Hematopoietic multipotent progenitor cell treated with erythropoietin and hydrocortisone succinate and interleukin-3 and kit ligand, for 15 days (in vitro differentiated cells): ENCODE data around the gene HIVEP3.

Source experiments
- DNase-seq: peaks from one replicate; pipeline ENCODE4 v3.0.0-alpha.2; 2015; ENCODE audit warnings: low spot score

The HIVEP3 gene

DNA sequence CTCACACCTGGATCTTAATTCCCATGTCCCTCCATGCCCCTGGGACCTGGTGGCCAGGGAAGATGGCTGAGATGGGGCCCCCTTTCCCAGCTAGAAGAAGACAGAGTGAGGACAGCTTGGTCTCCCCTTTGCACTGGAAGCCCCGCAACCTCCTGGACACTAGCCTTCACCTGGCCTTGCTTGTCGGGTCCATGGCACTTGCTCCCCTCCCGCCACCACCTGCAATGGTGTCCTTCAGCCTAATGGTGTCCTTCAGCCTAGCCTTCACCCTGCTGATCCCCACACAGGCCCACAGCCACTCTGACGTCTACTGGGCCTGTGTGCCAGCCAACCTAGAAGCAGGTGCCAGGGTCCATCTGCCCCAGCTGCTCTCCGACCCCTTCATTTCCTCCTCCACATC lies 388.3 kb downstream of the HIVEP3 start:
- DNase-seq = no peak

DNA sequence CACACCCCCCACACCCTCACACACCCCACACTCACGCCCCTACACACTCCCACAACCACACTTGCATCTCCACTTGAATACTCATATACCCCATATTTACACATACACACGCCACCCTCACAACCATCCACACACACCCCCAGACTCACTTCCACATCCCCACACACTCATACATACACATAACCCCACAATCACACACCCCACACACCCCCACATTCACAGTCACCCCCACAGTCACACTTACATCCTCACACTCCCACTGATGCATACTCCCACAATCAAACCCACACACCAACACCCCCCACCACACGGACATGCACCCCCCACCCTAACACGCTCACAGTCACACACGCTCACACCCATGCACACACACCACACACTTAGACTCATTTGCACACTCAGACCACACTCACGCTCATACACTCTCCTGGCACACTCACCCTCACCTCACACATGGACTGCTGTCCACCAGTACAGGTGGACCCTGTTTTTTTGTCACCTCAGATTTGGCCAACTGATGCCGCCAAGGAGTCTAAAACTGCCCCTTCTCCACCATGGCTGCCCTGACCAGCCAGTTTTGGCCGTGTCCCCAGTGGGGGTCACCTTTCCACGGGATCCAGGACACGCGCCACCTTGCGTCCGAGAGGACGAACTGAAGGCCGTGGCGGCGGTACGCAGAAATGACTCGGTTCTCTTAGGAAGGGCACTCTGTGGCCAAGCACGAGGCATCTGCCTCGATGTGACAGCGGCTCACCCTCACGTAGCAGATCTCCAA lies 388.9 kb downstream of the HIVEP3 start:
- no peak for DNase-seq

DNA sequence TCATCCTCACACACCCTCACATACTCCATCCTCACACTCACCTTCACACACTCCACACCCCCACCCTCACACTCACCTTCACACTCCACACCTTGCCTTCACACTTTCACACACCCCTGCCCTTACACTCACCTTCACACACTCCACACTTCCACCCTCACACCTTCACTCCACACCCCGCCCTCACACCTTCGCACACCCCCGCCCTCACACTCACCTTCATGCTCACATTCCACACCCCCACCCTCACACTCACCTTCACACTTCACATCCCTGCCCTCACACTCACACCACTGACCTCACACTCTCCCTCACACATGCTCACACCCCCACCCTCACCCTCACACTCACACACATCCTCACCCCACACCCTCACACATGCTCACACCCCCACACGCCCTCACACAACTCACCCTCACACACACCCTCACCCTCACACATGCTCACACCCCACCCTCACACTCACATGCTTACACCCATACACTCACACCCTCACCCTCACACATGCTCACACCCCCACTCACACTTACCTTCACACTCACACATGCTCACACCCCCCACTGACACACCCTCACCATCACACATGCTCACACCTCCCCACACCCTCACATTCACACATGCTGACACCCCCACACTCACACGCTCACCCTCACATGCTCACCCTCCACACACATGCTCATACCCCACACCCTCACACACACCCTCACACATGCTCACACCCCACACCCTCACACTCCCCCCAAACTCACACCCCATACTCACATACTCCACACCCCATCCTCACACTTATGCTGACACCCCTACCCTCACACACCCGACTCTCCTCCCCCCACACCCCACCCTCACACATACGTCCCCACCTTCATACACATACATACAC lies 389.8 kb downstream of the HIVEP3 start:
- DNase-seq = no peak

DNA sequence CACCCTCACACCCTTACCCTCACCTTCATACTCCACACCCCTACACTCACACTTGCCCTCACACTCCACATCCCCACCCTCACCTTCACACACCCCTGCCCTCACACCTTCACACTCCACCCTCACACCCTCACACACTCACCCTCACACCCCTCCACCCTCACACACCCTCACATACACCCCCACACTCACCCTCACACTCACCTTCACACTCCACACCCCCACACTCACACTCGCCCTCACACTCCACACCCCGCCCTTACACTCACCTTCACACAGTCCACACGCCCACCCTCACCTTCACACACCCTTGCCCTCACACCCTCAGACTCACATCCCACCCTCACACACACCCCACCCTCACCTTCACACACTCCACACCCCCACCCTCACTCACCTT lies 390.6 kb downstream of the HIVEP3 start:
- no peak for DNase-seq

DNA sequence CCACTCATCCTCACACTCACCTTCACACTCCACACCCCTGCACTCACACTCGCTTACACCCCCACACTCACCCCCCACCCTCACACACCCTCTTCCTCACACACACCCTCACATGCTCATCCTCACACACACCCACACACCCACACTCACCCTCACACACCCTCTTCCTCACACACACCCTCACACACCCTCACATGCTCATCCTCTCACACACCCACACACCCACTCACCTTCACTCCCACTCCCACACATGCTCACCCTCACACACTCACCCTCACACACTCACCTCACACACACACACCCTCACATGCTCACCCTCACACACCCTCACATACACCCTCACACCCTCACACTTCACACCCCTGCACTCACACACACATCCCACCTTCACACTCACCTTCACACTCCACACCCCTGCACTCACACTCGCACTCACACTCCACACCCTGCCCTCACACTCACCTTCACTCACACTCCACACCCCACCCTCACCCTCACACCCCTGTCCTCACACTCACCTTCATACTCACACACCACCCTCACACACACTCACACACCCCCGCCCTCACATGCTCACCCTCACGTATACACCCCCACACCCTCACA lies 391.7 kb downstream of the HIVEP3 start:
- DNase-seq = no peak

DNA sequence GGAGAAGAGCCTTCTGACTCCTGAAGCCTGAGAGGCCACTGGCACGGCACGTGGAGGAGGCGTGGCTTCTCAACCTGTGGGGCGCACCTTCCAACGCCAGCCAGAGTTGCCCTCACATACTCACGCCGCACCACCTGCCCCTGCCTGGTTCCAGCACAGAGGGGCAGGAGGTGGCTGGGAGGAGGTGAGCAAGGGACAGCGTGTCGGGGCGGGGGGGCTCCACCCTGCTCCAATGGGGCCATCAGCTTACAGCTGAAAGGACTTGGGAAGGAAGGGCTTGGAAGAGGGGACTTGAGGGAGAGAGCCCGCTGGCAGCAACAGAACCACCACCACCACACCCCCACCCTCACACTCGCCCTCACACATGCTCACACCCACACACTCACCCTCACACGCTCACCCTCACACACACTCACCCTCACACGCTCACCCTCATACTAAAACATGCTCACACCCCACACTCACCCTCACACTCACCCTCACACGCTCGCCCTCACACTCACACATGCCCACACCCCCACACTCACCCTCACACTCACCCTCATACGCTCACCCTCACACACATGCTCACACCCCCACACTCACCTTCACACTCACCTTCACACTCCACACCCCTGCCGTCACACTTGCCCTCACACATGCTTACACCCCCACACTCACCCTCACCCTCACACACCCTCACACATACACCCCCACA lies 392.7 kb downstream of the HIVEP3 start:
- no peak for DNase-seq

DNA sequence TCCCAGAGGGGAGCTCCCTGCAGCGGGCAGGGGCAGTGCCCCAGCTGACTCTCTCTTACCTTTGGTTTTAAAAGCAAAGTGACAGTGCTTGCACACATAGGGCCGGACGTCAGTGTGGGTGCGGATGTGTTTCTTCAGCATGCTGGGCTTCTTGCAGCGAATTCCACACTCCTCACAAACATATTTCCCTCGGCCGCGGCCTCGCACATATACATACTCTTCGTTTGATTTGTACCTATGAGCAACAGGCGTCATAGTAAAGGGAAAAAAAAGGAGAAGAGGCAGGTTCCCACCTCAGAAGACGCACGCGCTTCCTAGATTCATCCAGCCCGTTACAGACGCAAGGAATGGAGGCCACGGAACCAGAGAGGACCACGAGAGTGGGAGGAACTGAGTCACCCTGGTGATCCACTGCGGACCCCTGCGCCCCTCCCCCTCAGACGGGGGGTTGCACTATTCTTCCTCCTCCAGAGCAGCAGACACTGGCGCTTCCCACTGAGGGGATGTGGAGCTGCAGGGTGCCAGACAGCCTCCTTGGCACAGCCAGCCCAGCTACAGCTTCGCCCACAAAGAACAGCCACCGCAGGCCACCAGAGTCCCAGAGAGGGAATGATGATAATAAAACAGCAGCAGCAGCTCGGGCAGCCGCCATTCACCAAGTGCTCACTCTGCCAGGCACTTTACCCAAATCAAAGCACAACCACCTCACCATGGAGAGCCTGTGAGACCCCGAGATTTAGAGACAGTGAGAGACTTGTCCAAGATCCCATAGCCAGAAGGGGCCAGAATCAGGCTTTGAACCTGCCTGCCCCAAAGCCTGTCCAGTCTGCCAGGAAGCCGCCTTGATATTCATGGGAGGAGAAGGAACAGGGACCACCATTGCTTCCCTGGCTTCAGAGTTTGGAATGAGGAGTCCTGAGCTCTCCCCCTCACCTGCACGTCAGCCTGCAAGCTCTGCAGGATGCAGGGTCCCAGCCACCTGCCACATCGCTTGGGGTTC lies 393.7 kb downstream of the HIVEP3 start:
- DNase-seq = no peak

DNA sequence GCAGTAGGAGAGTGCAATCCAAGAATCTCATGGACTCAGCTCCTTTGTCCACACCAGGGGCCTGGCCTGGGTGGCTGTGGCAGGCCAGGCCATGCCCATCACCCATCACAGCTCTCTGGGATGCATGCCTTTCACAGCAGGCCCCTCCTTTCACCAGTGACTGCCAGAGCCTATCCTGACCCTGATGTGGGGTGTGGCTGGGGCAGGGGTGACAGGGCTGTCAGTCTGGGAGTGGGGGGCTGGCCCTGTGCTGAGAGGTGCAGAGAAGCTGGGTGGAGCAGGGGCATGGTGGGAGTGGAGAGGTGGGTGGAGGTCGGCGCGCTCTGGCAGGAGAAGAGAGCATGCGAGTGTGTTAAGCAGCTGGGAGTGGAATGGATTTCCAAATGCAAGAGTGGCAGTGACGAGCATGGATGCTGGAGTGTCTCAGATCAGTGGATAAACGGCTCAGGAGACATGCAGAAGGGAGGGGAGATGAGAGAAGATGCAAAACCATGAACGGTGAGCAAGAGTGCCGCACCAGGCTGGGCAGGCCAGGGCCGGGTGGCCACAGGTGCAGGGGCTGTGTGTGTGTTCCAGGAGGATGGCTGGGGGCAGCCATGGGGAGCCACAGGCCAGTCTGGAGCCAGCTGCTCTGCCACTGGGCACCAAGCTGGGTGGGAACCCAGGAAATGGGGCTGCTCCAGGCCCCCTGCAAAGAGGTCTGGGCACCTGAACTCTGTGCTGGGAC lies 394.6 kb downstream of the HIVEP3 start:
- no peak for DNase-seq

DNA sequence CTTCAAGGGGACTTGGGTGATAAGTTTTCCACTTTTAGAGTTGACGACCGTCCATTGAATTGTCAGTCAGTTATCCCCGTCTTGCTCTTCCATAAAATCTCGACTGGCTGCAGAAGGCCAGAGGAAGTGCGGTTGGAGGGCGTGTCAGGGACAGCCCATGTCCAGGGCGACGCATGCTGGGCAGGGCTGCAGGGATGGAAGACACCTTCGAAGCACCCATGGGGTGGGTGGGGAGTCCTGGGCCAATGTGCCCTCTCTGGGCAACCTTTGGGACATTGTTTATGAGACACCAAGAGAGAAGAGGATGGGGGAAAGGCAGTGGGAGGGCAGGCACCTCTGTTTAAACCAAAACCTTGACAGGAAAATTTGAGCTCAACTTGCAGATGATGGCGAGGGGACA lies 395.7 kb downstream of the HIVEP3 start:
- no peak for DNase-seq

DNA sequence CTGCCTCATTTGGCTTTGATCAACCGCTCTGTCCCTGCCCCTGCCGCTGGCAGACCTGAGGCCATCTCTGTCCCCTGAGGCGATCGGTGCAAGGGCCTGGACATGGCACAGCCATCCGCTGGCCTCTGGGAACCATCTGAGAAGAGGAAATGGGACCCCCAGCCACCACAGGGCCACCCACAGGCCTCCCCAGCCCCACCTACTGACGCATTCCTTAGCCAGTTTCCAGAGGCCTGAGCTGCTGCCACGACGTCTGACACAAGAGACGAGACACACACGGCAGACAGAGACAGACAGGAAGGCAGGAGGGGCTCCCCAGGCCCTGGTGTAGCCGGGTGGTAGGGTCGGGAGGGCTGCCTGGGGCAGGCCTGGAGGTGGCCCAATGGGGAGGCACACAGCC lies 397.0 kb downstream of the HIVEP3 start:
- no peak for DNase-seq

DNA sequence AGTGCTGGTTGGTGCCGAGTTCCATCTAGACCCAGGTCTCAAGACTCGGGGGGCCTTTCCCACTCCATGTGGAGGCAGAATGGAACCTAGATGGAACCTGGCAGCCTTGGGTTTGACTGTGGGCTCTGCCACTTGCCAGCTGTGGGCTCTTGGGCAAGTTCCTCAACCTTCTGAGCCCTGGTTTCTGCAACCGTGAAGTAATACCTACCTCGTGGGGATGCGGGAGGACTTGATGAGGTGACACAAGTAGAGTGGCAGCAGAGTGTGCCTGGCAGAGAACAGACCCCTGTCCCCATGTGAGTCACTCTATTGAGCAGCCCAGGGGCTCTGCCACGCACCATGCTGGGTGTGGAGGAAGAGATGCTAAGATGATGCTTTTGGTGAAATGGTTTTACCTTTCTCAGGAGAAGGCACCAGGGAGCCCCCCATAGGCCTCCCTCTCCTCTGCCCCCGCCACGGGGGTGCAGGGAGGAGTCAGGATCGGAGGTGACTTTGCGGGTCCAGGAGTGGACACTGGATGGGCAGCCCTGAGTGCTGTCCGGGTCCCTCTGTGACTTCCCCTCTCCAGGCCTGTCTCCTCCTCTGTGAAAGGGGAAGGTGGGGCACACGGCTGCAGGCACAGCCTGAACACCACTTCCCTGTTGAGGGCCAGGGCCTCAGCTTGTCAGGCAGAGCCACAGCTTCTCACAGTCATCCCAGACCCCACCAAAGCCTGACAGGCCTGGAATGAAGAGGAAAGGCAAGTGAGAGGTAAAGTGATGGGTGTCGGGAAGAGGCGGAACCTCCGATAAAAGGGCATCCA lies 397.6 kb downstream of the HIVEP3 start:
- DNase-seq = no peak

DNA sequence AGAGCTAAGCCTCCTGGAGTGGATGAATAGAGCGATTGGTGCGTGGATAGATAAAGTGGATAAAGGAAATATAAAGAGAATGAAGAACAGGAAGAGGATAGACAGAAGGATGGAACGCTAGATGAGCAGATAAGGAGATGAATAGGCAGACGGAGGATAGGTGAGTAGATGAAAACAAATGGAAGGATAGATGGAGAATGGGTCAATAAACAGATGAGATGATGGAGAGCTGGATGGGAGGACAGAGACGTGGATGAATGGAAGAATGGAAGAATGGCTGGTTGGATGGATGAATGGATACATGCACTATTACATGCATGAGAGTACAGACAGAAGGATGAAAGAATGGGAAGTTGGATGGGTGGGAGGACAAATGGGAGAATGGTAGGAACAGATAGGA lies 399.1 kb downstream of the HIVEP3 start:
- no peak for DNase-seq

DNA sequence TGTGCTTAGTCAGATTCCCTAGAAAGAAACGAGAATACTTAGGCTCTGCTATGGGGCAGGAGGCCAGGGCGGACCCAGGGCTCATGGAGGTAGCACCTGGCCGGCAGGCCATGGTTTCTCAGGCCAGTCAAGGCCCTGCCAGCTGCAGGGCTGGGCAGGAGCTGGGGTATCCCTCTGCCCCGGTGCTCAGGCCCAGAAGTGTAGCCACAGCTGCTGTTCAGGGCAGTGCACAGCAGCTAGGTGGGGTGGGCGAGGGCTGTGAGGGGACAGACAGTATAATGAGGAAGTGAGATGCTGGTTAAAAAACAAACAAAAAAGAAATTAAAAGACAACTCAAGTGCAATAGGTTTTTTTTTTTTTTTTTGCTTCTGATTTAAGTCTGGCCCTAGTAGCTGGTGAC lies 400.3 kb downstream of the HIVEP3 start:
- DNase-seq = no peak

DNA sequence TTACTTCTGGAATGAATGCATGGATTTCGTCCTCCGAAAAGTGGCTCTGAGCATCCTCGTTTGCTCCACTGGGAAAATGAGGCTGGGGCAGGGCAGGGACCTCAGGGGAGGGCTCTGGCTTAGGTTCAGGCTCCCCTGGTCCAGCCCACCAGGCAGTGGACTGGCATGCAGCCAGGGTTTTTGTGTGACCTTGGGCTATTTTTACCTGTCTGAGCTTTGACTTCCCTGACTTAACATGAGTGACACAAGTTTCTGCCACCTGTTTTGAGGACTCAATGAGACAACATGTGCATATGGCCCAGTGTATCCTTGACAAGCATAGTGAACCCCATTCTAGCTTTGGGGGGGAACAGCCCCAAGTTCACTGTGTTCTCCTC lies 401.7 kb downstream of the HIVEP3 start:
- no peak for DNase-seq

DNA sequence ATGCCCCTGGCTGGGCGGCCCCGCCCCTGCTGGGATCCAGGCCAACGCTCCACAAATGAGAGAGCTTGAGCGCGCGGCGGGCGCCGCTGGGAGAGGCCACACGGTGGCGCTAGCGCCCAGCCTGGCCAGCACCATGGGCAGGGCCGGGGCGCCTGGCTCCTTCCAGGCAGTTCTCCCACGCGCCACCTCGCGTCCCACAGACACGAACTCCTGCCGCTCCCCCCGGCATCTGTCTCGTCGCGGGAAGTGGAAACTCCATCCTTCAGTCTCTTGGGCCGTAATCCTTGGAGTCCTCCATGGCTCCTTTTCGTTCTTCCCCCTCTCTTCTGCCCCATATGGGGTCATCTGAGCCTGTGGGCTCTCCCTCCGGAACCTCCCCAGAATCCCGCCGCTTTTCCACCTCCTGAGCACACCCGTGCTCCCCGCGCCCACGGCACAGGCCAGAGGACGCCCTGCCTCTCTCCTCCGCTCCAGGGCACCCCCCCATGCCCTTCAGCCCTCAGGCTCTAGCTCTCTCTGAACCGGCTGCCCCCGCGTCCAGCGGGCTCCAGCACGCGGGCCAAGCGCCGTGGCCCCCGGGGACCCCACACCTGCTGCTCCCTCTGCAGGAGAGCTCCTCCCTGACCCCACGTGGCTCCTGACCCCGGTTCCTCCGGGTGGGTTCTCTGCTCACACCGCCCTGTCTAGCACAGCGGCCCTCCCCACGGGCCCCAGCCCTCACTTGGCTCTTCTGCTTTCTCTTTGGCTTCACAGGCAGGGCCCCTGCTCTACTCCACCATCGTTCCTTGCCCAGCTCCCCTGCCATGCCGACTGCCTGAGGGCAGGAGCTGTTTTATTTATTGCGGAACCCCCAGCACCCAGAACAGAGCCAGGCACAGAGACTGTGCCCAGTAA lies 402.3 kb downstream of the HIVEP3 start:
- peak; percentile 42 for DNase-seq

DNA sequence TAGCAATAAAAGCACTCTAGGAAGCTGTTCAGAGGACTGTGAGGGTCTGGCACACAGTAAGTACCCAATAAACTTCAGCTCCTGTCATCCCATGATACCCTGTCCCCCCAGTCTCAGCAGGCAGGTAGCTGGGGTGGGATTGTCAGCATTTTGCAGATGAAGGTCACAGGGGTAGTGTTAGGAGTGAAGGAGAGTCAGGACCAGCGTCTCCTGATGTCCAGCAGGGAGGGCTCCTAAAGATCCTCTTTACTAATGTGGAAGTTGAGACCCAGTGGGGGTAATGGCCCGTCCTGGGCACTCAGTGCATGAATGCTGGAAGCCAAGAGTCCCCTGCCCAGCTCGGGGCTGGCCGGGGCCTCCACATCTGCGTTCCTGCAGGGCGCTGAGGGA lies 402.9 kb downstream of the HIVEP3 start:
- no peak for DNase-seq

DNA sequence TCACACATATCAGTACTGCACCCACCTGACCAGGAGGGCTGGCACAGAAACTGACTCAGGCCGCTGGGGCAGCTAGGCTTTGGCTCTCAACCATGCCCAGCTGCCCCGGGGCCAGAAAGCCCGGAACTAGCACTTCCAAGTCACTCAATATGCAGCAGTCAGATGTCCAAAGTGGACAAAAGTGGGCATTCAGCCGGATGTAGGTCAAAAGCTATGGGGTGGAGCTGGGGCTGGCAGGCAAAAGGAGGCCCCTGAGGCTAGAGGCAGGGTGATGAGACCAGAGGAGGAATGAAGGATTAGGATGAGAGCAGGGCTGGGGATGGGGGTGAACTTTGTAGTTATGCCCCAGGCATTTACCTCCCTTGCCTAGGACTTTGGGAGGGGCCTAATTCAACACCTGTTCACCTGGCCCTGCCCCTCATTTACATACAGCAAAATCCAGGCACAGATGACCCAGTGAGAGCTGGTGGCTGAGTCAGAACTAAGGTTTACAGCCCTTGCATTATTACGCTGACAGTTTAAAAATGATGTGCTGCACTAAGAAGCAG lies 403.5 kb downstream of the HIVEP3 start:
- DNase-seq = no peak

DNA sequence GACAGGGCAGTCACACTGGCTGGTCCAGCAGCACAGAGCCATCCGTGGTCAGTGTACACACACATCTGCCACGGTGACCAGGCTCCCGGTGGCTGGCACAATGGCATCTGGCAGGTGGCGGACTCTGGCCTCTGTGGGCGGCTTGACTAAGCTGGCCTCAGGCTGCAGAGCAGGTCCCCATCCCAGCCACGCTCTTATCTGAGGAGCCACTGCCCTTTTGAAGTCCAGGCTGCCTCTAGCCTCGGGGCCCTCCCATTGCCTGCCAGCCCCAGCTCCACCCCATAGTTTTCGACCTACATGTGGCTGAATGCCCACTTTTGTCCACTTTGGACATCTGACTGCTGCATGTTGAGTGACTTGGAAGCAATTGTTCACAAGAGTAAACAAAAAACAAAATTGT lies 404.3 kb downstream of the HIVEP3 start:
- no peak for DNase-seq
